Prostate gland (tissue), 2 donors: Measurements from ENCODE around the gene FASTK.

Source experiments
- POLR2A ChIP-seq: fragments of 450-650 bp; IDR thresholded peaks from one replicate; pipeline ENCODE4 v1.6.1; 2016; ENCODE audit warnings: antibody characterized with exemption, mild to moderate bottlenecking
- POLR2AphosphoS5 ChIP-seq: sonication (generic); formaldehyde crosslinking; IDR thresholded peaks from one replicate; pipeline ENCODE4 v1.6.1; 2017; ENCODE audit warnings: antibody characterized with exemption
- TF ChIP-seq, protein P1 (sequence below), 4 experiments: fragments of 200-600 bp in 2 of 4; fragments of 450-650 bp in 2 of 4; sonication (generic) in 2 of 4; IDR thresholded peaks; 1 replicate in 3 of 4; 2 replicates in 1 of 4; pipeline ENCODE4 v1.5.1; 2016 to 2019; ENCODE audit warnings: antibody characterized with exemption in 4 of 4, mild to moderate bottlenecking in 2 of 4, moderate library complexity in 2 of 4

DNA sequence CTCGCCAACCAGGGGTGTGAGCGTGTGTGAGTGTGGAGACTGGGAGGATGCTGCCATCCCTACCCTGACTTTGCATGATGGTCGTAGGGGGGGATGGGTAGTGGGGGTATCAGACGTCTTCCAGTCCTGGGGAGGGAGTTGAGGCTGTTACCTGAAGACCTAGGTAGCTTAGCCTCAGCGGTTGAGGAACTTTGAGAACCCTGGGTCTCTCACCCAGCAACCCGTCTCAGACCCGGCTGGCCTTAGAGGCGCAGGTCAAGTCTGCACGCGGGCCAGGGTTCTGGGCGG lies 18.6 kb downstream of the FASTK start:
- TF ChIP-seq, protein P1, sequence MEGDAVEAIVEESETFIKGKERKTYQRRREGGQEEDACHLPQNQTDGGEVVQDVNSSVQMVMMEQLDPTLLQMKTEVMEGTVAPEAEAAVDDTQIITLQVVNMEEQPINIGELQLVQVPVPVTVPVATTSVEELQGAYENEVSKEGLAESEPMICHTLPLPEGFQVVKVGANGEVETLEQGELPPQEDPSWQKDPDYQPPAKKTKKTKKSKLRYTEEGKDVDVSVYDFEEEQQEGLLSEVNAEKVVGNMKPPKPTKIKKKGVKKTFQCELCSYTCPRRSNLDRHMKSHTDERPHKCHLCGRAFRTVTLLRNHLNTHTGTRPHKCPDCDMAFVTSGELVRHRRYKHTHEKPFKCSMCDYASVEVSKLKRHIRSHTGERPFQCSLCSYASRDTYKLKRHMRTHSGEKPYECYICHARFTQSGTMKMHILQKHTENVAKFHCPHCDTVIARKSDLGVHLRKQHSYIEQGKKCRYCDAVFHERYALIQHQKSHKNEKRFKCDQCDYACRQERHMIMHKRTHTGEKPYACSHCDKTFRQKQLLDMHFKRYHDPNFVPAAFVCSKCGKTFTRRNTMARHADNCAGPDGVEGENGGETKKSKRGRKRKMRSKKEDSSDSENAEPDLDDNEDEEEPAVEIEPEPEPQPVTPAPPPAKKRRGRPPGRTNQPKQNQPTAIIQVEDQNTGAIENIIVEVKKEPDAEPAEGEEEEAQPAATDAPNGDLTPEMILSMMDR (IDR thresholded peaks at IDR 0.05) = no peak
- TF ChIP-seq POLR2A (no peak), POLR2AphosphoS5 (no peak)
